K562 (cell line): ENCODE data around the gene ZNF384. TPM values are rescaled to one million over a fixed set of nuclear protein-coding genes. Genes with fewer than 3 reads are reported as not detected.

Experiments used
- ATAC-seq: fragments of 200-7000 bp; cut with Tn5 transposase; 3 replicates; pipeline ENCODE4 v1.9.1; 2020; ENCODE audit warnings: moderate library complexity
- BruUV-seq: library from RNA; stranded (reverse); fragments of 400-500 nt; replicated peaks from 2 replicates; lab custom pipeline; 2021; lab: Mats Ljungman, UMichigan
- CTCF ChIA-PET: fragments of 300-600 bp; formaldehyde crosslinking; extraction: SDS; loops from one replicate; lab custom pipeline; 2021; ENCODE audit warnings: low intra/inter-chr PET ratio; lab: Yijun Ruan, JAX
- POLR2A ChIA-PET: fragments of 300-600, 350-650 bp; sonication (Branson Sonifier 250); formaldehyde crosslinking; extraction: SDS; loops from one replicate; lab custom pipeline; 2021; ENCODE audit warnings: antibody characterized with exemption, inconsistent platforms; lab: Yijun Ruan, JAX
- DNase-seq, 4 experiments: peaks; one replicate each; pipeline versions ENCODE4 v3.0.0 to v3.0.0-alpha.2; 2011 to 2018; ENCODE audit warnings: low spot score in 3 of 4, mixed read lengths in 3 of 4; ENCODE audit errors: extremely low read depth in 1 of 4
- FAIRE-seq: peaks from 2 replicates; lab custom pipeline; 2011; peaks lifted over from hg19 to GRCh38; lab: Jason Lieb, UNC
- H2AFZ ChIP-seq: 2 replicates; pipeline ENCODE4 v1.6.0; 2011; ENCODE audit warnings: low read depth, low read length, control low read depth, inconsistent platforms
- H3K27ac ChIP-seq: fragments of 200-600 bp; 3 replicates; pipeline ENCODE4 v1.8.0; 2011; ENCODE audit warnings: low read depth, mild to moderate bottlenecking, control low read depth, inconsistent platforms, low read length, moderate library complexity, mixed read lengths; ENCODE audit errors: extremely low read depth
- H3K27me3 ChIP-seq, 2 experiments: fragments of 300-600 bp in 1 of 2; 2 replicates in 1 of 2; 3 replicates in 1 of 2; pipeline versions ENCODE4 v1.6.0 to v1.8.0; 2011; ENCODE audit warnings: inconsistent platforms in 2 of 2, low read length in 2 of 2, mild to moderate bottlenecking in 1 of 2, mixed read lengths in 1 of 2, moderate library complexity in 1 of 2; ENCODE audit not compliant: control insufficient read depth in 2 of 2, insufficient read depth in 2 of 2
- H3K36me3 ChIP-seq: fragments of 300-600 bp; 3 replicates; pipeline ENCODE4 v1.8.0; 2011; ENCODE audit warnings: mild to moderate bottlenecking, low read length, inconsistent platforms; ENCODE audit not compliant: control insufficient read depth, insufficient read depth
- H3K4me1 ChIP-seq, 2 experiments: fragments of 200-600 bp in 1 of 2; replicated peaks in 1 of 2; 2 replicates in 1 of 2; 3 replicates in 1 of 2; pipeline versions ENCODE4 v1.5.1 to v1.8.0; 2011; ENCODE audit warnings: inconsistent platforms in 2 of 2, low read length in 2 of 2, mild to moderate bottlenecking in 1 of 2, mixed read lengths in 1 of 2, moderate library complexity in 1 of 2; ENCODE audit not compliant: control insufficient read depth in 2 of 2, insufficient read depth in 2 of 2
- H3K4me2 ChIP-seq: 2 replicates; pipeline ENCODE4 v1.6.1; 2011; ENCODE audit warnings: low read length, control low read depth, inconsistent platforms, mixed read lengths; ENCODE audit not compliant: insufficient read depth
- H3K4me3 ChIP-seq: fragments of 200-600 bp; sonication (generic), shearing (Covaris generic); 2 replicates; pipeline ENCODE4 v1.5.1; 2016; ENCODE audit warnings: control low read depth, inconsistent platforms
- H3K79me2 ChIP-seq: fragments of 200-600 bp; 3 replicates; pipeline ENCODE4 v1.8.0; 2011; ENCODE audit warnings: low read length, inconsistent platforms; ENCODE audit not compliant: control insufficient read depth, insufficient read depth
- H3K9ac ChIP-seq, 2 experiments: 2 replicates each; pipeline versions ENCODE4 v1.6.0 to v1.6.1; 2011; ENCODE audit warnings: low read depth in 2 of 2, low read length in 2 of 2, control low read depth in 1 of 2, inconsistent platforms in 1 of 2, mild to moderate bottlenecking in 1 of 2, mixed read lengths in 1 of 2; ENCODE audit not compliant: insufficient read depth in 1 of 2
- H3K9me1 ChIP-seq: one replicate; pipeline ENCODE4 v1.6.0; 2011; ENCODE audit warnings: inconsistent platforms, mild to moderate bottlenecking, low read length, moderate library complexity; ENCODE audit not compliant: control insufficient read depth, insufficient read depth
- H3K9me3 ChIP-seq: replicated peaks from 2 replicates; pipeline ENCODE4 v1.5.1; 2011; ENCODE audit warnings: low read depth, low read length, inconsistent platforms; ENCODE audit not compliant: control insufficient read depth, insufficient read depth
- H4K20me1 ChIP-seq: replicated peaks from 2 replicates; pipeline ENCODE4 v1.6.1; 2011; ENCODE audit warnings: low read length, inconsistent platforms, mixed read lengths; ENCODE audit not compliant: control insufficient read depth, insufficient read depth
- DPF2 ChIP-seq: fragments of 450-650 bp; IDR thresholded peaks from 2 replicates; pipeline ENCODE4 v1.6.1; 2016
- EZH2 ChIP-seq: IDR thresholded peaks from 2 replicates; pipeline ENCODE4 v1.6.1; 2012; ENCODE audit warnings: low read depth, mild to moderate bottlenecking, inconsistent platforms, low read length, borderline replicate concordance
- GTF2A2 ChIP-seq: IDR thresholded peaks from 2 replicates; pipeline ENCODE4 v1.6.1; 2016; ENCODE audit warnings: mild to moderate bottlenecking, missing genetic modification characterization, missing compliant biosample characterization
- NRF1 ChIP-seq, 2 experiments: fragments of 450-650 bp; IDR thresholded peaks in 1 of 2; conservative IDR thresholded peaks in 1 of 2; 2 replicates each; pipeline ENCODE4 v1.6.1; 2014; ENCODE audit warnings: mild to moderate bottlenecking in 2 of 2
- PRMT5 ChIP-seq: sonication (generic); formaldehyde crosslinking; IDR thresholded peaks from 2 replicates; pipeline ENCODE4 v1.5.0; 2020; ENCODE audit warnings: missing genetic modification reagents
- STAT5B ChIP-seq: fragments of 250-450 bp; sonication (Bioruptor Pico); IDR thresholded peaks from 2 replicates; pipeline ENCODE4 v1.8.0; 2021; ENCODE audit warnings: mild to moderate bottlenecking, inconsistent platforms
- ZNF76 ChIP-seq: fragments of 250-450 bp; sonication (Bioruptor Pico); IDR thresholded peaks from 2 replicates; pipeline ENCODE4 v1.4.0; 2020; ENCODE audit warnings: mild to moderate bottlenecking, moderate library complexity, borderline replicate concordance
- WGBS: fragments of 100-300 bp; shearing (Covaris generic); methylation state at CpG from one replicate; pipeline ENCODE4 v1.1.6; 2016; ENCODE audit warnings: low coverage, mixed read lengths; ENCODE audit not compliant: insufficient coverage; ENCODE audit errors: missing lambda C conversion rate; 5-methylcytosine and 5-hydroxymethylcytosine counted together
- in situ Hi-C: fragments of 300-500 bp; cut with MboI; formaldehyde crosslinking; loops from 4 replicates; pipeline ENCODE4 v1.15.0; 2018; ENCODE audit warnings: inconsistent platforms, mixed read lengths
- intact Hi-C: fragments of 100-400 bp; cut with micrococcal nuclease; formaldehyde crosslinking; loops from 2 replicates; pipeline ENCODE4 v1.14.2; 2022
- polyA plus RNA-seq, 8 experiments: library from polyadenylated mRNA; depleted of rRNA in 4 of 8; stranded (reverse) in 5 of 8; unstranded in 3 of 8; fragments of >200 nt; fragmentation: Nextera tagmentation in 2 of 8; fragmentation: Illumina TruSeq in 1 of 8; extraction: Ambion mirVana in 2 of 8; extraction: Trizol in 1 of 8; gene quantifications; 2 replicates each; pipeline versions ENCODE4 v1.2.1 to v1.2.3, GENCODE V29; 2011 to 2014; ENCODE audit warnings: inconsistent platforms in 1 of 8, missing spikeins in 1 of 8
- total RNA-seq, 7 experiments: library from RNA; depleted of rRNA in 6 of 7; stranded (reverse); fragments of >200 nt in 6 of 7; fragmentation: Illumina TruSeq in 2 of 7; extraction: Trizol in 2 of 7; gene quantifications; 2 replicates each; pipeline versions ENCODE4 v1.2.1 to v1.2.3, GENCODE V29; 2011 to 2021; ENCODE audit warnings: low replicate concordance in 1 of 7
- TF ChIP-seq, protein P1 (sequence below): IDR thresholded peaks from 2 replicates; pipeline ENCODE4 v1.6.1; 2016; ENCODE audit warnings: missing genetic modification characterization, missing compliant biosample characterization
- TF ChIP-seq, protein P2 (sequence below): sonication (generic); formaldehyde crosslinking; IDR thresholded peaks from 2 replicates; pipeline ENCODE4 v1.8.0; 2022; ENCODE audit warnings: missing genetic modification reagents, mild to moderate bottlenecking, moderate library complexity, borderline replicate concordance

The ZNF384 gene
- total and polyA plus RNA-seq, 9 of the 15 experiments (the other 6 are each of a cell fraction or from before 2014, with no cell fraction given), result 0.36 to 64.8 (median 21.3) TPM

DNA sequence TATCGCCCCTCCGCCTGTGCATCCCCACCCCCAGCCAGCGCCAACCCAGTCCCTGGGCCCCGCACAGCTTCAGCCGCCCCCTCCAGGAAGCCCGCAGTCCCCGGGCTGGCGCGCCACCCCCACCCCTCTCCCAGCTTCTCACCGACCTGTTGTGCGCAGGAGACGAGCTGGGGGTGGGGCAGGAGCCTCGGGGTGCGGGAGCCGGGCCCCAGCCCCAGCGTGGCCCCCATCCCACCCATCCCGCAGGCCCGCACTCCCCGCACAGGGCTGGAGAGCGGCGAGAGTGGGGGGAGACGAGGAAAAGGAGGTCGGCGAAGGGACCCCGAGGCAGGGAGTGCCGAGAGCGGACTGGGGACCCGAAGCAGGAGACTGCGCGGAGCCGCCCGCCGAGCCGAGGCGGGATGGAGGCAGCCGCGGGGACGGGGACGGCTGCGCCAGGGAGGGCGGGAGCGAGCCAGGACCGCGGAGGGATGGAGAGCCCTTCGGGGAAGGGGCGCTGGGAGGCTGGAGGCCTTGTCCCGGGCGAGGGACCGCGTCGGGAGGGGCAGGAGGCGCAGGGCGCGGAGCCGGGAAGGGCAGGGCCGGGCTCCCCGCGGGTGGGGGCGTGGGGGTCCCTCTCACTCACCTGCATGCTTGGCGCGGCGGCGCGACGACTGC is 10.9 kb upstream of the ZNF384 start:
- TF ChIP-seq NRF1 (conservative IDR thresholded peaks at IDR 0.05 in 1 of 2, IDR thresholded peaks at IDR 0.05 in 1 of 2) (peak in 1 of 2 experiments; percentile 21; a peak in 1 of 4 replicates), ZNF76 (no peak)
- TF ChIP-seq, all 486 proteins: peak for 1
- CTCF ChIA-PET, result no interaction called here
- Histone ChIP-seq H3K27me3 (peaks cover 11 to 27% of the 10 kb centered on the region in 2 experiments; a peak in 4 of 5 replicates), H3K9me1 (no peaks in the 10 kb centered on the region), H4K20me1 (no peaks in the 10 kb centered on the region), H3K79me2 (no peaks in the 10 kb centered on the region), H2AFZ (no peak overlapping the region), H3K4me3 (no peak overlapping the region; the same call in 1 of the 2 replicates), H3K36me3 (no peaks in the 10 kb centered on the region), H3K4me2 (no peak overlapping the region), H3K9ac (peak overlapping the region in 1 of 2 experiments; percentile 68; a peak in 1 of 4 replicates), H3K4me1 (peaks cover 5 to 25% of the 10 kb centered on the region in 2 experiments; a peak in 4 of 5 replicates), H3K9me3 (no peaks in the 10 kb centered on the region), H3K27ac (no peak overlapping the region)
- POLR2A ChIA-PET, result interaction anchor here (2.8 kb wide), 1 partner anchor 11 kb away, joined by 11 read pairs; the partner anchor contains the start of gene ZNF384
- intact Hi-C loops (no loop called here), in situ Hi-C loops (no loop called here)
- no TSS peak for BruUV-seq
- ATAC-seq (0 out of 3 replicates have a peak, but pooled peaks have one; percentile 17), FAIRE-seq (no peak), DNase-seq (peak in 2 of 4 experiments; percentile 26 to 31)
- 10% methylated on average over 4 of the region's 65 CpGs for WGBS

DNA sequence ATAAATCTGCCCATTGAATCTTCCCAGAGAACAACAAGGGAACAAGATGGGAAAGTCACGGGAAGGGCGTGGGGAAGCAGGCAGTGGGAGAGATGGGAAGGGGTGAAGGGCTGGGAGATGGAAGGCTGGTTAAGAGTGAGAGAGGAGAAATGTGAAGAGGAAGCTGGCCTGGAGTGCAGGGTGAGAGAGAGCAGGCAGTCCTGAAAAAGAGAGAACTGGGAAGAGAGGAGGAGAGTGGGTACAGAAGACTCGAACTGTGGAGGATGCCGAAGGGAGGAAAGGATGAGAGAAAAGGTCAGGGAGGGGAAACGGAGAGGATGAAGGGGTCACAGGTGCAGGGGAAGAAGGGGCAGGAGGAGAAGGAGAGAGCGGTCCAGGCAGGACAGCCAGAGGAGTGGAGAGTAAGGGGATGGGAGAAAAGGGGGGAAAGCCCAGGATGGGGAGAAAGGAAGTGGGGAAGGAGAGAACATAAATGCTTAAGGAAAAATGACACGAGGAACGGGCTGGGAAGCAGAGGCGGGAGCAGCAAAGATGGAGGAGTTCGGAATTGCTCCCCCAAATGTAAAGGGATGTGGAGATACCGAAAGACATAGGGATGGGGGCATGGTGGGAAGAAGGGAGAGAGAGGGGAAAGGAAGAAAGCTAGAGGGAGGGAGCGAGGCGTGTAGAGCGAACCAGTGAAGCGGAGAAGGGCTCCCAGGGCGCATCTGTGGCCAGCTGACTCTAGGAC is 10.2 kb upstream of the ZNF384 start:
- DNase-seq (no peak), FAIRE-seq (no peak), ATAC-seq (no peak)
- Histone ChIP-seq H3K27me3 (peaks cover 11 to 27% of the 10 kb centered on the region in 2 experiments; a peak in 4 of 5 replicates), H2AFZ (no peak overlapping the region), H3K4me3 (no peak overlapping the region), H3K9ac (no peak overlapping the region), H3K9me3 (no peaks in the 10 kb centered on the region), H3K79me2 (no peaks in the 10 kb centered on the region), H3K4me2 (no peak overlapping the region), H4K20me1 (no peaks in the 10 kb centered on the region), H3K36me3 (no peaks in the 10 kb centered on the region), H3K27ac (no peak overlapping the region), H3K9me1 (no peaks in the 10 kb centered on the region), H3K4me1 (peaks cover 5 to 31% of the 10 kb centered on the region in 2 experiments; a peak in 4 of 5 replicates)
- ChIA-PET CTCF (no interaction called here), POLR2A (interaction anchor here (0.6 to 2.8 kb wide), 3 partner anchors 10 to 170 kb away, joined by 3 to 11 read pairs (median 3); partner anchors contain the start of gene ZNF384)
- in situ Hi-C loops, result no loop called here
- WGBS, result 5% methylated on average over 9 of the region's 16 CpGs
- intact Hi-C loops, result no loop called here
- TF ChIP-seq, protein P1, sequence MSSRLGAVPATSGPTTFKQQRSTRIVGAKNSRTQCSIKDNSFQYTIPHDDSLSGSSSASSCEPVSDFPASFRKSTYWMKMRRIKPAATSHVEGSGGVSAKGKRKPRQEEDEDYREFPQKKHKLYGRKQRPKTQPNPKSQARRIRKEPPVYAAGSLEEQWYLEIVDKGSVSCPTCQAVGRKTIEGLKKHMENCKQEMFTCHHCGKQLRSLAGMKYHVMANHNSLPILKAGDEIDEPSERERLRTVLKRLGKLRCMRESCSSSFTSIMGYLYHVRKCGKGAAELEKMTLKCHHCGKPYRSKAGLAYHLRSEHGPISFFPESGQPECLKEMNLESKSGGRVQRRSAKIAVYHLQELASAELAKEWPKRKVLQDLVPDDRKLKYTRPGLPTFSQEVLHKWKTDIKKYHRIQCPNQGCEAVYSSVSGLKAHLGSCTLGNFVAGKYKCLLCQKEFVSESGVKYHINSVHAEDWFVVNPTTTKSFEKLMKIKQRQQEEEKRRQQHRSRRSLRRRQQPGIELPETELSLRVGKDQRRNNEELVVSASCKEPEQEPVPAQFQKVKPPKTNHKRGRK (tag), result peak; percentile 40; the same call in 1 of the 2 replicates
- TF ChIP-seq PRMT5 (CRISPR knock-in tag), result no peak
- peak; percentile 33; the same call in 1 of the 2 replicates for TF ChIP-seq EZH2
- no peak for TF ChIP-seq STAT5B (CRISPR knock-in tag)
- TF ChIP-seq NRF1 (conservative IDR thresholded peaks at IDR 0.05 in 1 of 2, IDR thresholded peaks at IDR 0.05 in 1 of 2), result no peak
- TF ChIP-seq, protein P2, sequence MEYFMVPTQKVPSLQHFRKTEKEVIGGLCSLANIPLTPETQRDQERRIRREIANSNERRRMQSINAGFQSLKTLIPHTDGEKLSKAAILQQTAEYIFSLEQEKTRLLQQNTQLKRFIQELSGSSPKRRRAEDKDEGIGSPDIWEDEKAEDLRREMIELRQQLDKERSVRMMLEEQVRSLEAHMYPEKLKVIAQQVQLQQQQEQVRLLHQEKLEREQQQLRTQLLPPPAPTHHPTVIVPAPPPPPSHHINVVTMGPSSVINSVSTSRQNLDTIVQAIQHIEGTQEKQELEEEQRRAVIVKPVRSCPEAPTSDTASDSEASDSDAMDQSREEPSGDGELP, result no peak
- TF ChIP-seq DPF2, result no peak
- no peak for TF ChIP-seq GTF2A2 (tag)
- BruUV-seq, result no TSS peak
